ENCODE measurements around the gene TFIP11.

The TFIP11 gene

GRCh38 chr22:26517429-26517828, 5.2 kb upstream of the TFIP11 start (continued):
- TF ChIP-seq CTCF (tag by site-specific recombination; IDR thresholded peaks at IDR 0.05) (no peak), ZNF404 (tag by site-specific recombination; IDR thresholded peaks at IDR 0.05) (no peak), ZNF560 (tag by site-specific recombination; IDR thresholded peaks at IDR 0.05; ENCODE audit: borderline replicate concordance) (no peak), ZNF174 (tag by site-specific recombination; IDR thresholded peaks at IDR 0.05) (no peak), SCRT2 (tag by site-specific recombination; IDR thresholded peaks at IDR 0.05) (no peak), ZNF19 (tag by site-specific recombination; IDR thresholded peaks at IDR 0.05; ENCODE audit: low read depth) (no peak)

- ChIA-PET POLR2A (interaction anchor here (0.7 kb wide), 2 partner anchors 22 to 857 kb away, joined by 7 to 10 read pairs; no protein-coding TSS in a partner anchor), CTCF (interaction anchor here (0.7 to 0.9 kb wide), 3 partner anchors 13 to 129 kb away, joined by 3 to 6 read pairs (median 3); partner anchors contain the start of gene TPST2)
- TF ChIP-seq ZNF174 (tag by site-specific recombination; IDR thresholded peaks at IDR 0.05) (no peak), ZNF16 (tag by site-specific recombination; IDR thresholded peaks at IDR 0.05; ENCODE audit: low read depth) (no peak), ZNF529 (tag by site-specific recombination; IDR thresholded peaks at IDR 0.05; ENCODE audit: insufficient replicate concordance) (no peak), ZNF560 (tag by site-specific recombination; IDR thresholded peaks at IDR 0.05; ENCODE audit: borderline replicate concordance) (no peak), ZBTB20 (tag by site-specific recombination; IDR thresholded peaks at IDR 0.05) (no peak), KLF9 (tag by site-specific recombination; IDR thresholded peaks at IDR 0.05; ENCODE audit: low read depth) (no peak), ZNF266 (tag by site-specific recombination; IDR thresholded peaks at IDR 0.05; ENCODE audit: low read depth) (no peak), ZNF366 (tag by site-specific recombination; conservative IDR thresholded peaks at IDR 0.05) (no peak), ZNF169 (tag by site-specific recombination; IDR thresholded peaks at IDR 0.05) (no peak), ZNF791 (tag by site-specific recombination; IDR thresholded peaks at IDR 0.05) (no peak), ZNF571 (tag by site-specific recombination; IDR thresholded peaks at IDR 0.05) (no peak), ZNF549 (tag by site-specific recombination; IDR thresholded peaks at IDR 0.05) (no peak), GLI2 (tag by site-specific recombination; IDR thresholded peaks at IDR 0.05; ENCODE audit: borderline replicate concordance, low read depth) (no peak)
- no peaks in the 10 kb centered on the region for H3K4me1 ChIP-seq (ENCODE audit: control insufficient read depth, insufficient read depth, low read length)
- peaks cover 0 to 6% of the 10 kb centered on the region in 2 experiments; a peak in 1 of 3 replicates for H3K36me3 ChIP-seq (ENCODE audit: control insufficient read depth in 2 of 2, insufficient read depth in 1 of 2, low read length in 2 of 2)
- no peaks in the 10 kb centered on the region for H3K9me3 ChIP-seq (ENCODE audit: control insufficient read depth, insufficient read depth, low read depth, low read length)
- H3K4me3 ChIP-seq (ENCODE audit: low read depth, low read length) = no peak overlapping the region
- H3K27ac ChIP-seq (ENCODE audit: extremely low read depth, low read depth, low read length) = no peak overlapping the region
Measured at GRCh38 chr22:26516503-26516902, 4.2 kb upstream of the TFIP11 start.

DNA sequence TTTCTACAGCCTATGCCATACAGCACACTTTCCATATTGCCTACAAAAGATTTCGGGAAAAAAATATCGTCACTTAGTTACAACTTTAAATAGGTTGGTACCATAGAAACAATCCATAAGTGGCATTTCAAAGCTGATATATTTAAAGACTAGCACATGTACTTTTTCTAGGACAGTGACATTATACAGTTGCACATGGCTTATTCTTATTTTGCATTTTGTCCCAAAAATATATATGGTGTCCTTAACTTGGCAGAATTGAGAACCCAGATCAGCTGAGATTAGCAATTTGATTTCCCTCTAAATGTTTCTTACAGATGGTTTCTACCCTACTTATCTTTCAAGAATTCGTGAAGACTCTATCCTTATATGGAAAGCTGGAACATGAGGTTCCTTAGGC, 3.7 kb upstream of the TFIP11 start:
- Histone ChIP-seq H3K4me1 (ENCODE audit: control insufficient read depth, insufficient read depth, low read length) (no peaks in the 10 kb centered on the region), H3K27ac (ENCODE audit: extremely low read depth, low read depth, low read length) (no peak overlapping the region), H3K4me3 (ENCODE audit: low read depth, low read length) (no peak overlapping the region), H3K9me3 (ENCODE audit: control insufficient read depth, insufficient read depth, low read depth, low read length) (no peaks in the 10 kb centered on the region), H3K36me3 (ENCODE audit: control insufficient read depth in 2 of 2, insufficient read depth in 1 of 2, low read length in 2 of 2) (peaks cover 0 to 6% of the 10 kb centered on the region in 2 experiments; a peak in 1 of 3 replicates)
- POLR2A ChIA-PET = interaction anchor here (0.7 kb wide), 1 partner anchor 856 kb away, joined by 7 read pairs; no protein-coding TSS in a partner anchor
- CTCF ChIA-PET = interaction anchor here (0.6 to 0.9 kb wide), 3 partner anchors 13 to 159 kb away, joined by 3 to 6 read pairs (median 5); partner anchors contain the start of gene TPST2
- TF ChIP-seq BCL11A (tag by site-specific recombination; IDR thresholded peaks at IDR 0.05; ENCODE audit: low read depth) (no peak), ZNF510 (tag by site-specific recombination; IDR thresholded peaks at IDR 0.05; ENCODE audit: insufficient replicate concordance) (no peak), ZNF112 (tag by site-specific recombination; IDR thresholded peaks at IDR 0.05) (no peak), ZNF548 (tag by site-specific recombination; IDR thresholded peaks at IDR 0.05) (no peak), GLI4 (tag by site-specific recombination; IDR thresholded peaks at IDR 0.05) (no peak), ZNF148 (tag by site-specific recombination; IDR thresholded peaks at IDR 0.05; ENCODE audit: borderline replicate concordance) (no peak), ZNF426 (tag by site-specific recombination; IDR thresholded peaks at IDR 0.05) (no peak), ZNF155 (tag by site-specific recombination; IDR thresholded peaks at IDR 0.05) (no peak), ZNF629 (tag by site-specific recombination; IDR thresholded peaks at IDR 0.05) (no peak), ZNF121 (tag by site-specific recombination; IDR thresholded peaks at IDR 0.05) (no peak), SETDB1 (IDR thresholded peaks at IDR 0.05; ENCODE audit: insufficient read length, low read length) (no peak), ZSCAN4 (tag by site-specific recombination; IDR thresholded peaks at IDR 0.05) (no peak), ZNF184 (tag by site-specific recombination; IDR thresholded peaks at IDR 0.05) (no peak), ZBTB48 (tag by site-specific recombination; IDR thresholded peaks at IDR 0.05) (no peak)

All from HEK293 (cell line).